ENCODE results near the gene BMP10.

DNA sequence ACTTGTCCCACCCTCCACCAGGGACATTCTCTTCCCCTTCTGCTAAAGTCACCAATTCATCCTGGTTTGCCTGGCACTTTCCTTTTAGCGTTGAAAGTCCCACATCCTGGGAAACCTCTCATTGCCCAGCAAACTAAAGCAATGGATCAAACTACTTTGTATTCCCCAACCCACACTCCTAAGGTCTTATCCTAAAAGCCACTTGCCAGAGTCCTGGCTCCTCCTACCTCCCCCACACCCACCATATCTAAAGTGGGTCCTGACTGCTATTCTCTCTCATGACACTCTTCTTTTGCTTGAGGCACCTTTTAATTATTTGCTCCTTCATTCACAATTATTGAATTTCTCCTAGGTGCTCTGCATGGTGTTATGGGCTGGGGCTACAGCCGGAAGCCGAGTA lies 40.9 kb upstream of the BMP10 start:
- no peak for TF ChIP-seq POLR2A (IDR thresholded peaks at IDR 0.05; ENCODE audit: borderline replicate concordance, extremely low read depth, insufficient read depth, insufficient read length)
- TF ChIP-seq POLR2AphosphoS5 (IDR thresholded peaks at IDR 0.05; ENCODE audit: low read depth, low read length), result no peak
- TF ChIP-seq, protein P1, sequence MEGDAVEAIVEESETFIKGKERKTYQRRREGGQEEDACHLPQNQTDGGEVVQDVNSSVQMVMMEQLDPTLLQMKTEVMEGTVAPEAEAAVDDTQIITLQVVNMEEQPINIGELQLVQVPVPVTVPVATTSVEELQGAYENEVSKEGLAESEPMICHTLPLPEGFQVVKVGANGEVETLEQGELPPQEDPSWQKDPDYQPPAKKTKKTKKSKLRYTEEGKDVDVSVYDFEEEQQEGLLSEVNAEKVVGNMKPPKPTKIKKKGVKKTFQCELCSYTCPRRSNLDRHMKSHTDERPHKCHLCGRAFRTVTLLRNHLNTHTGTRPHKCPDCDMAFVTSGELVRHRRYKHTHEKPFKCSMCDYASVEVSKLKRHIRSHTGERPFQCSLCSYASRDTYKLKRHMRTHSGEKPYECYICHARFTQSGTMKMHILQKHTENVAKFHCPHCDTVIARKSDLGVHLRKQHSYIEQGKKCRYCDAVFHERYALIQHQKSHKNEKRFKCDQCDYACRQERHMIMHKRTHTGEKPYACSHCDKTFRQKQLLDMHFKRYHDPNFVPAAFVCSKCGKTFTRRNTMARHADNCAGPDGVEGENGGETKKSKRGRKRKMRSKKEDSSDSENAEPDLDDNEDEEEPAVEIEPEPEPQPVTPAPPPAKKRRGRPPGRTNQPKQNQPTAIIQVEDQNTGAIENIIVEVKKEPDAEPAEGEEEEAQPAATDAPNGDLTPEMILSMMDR (IDR thresholded peaks at IDR 0.05 in 2 of 3, conservative IDR thresholded peaks at IDR 0.05 in 1 of 3; ENCODE audit: borderline replicate concordance in 1 of 3, insufficient read depth in 1 of 3, low read depth in 2 of 3, low read length in 2 of 3), result no peak
- no peak for TF ChIP-seq EZH2 (IDR thresholded peaks at IDR 0.05)
- TF ChIP-seq SRF (IDR thresholded peaks at IDR 0.05; ENCODE audit: low read depth), result no peak
- TF ChIP-seq EZH2phosphoT487 (IDR thresholded peaks at IDR 0.05; ENCODE audit: borderline replicate concordance), result no peak
- TF ChIP-seq SIN3A (IDR thresholded peaks at IDR 0.05; ENCODE audit: low read depth), result no peak
- TF ChIP-seq JUND (IDR thresholded peaks at IDR 0.05), result no peak
- no peak for TF ChIP-seq CBX3 (IDR thresholded peaks at IDR 0.05; ENCODE audit: low read depth)
- no peak for TF ChIP-seq SP1 (IDR thresholded peaks at IDR 0.05; ENCODE audit: low read depth)
- TF ChIP-seq ELF1 (IDR thresholded peaks at IDR 0.05; ENCODE audit: borderline replicate concordance, low read depth), result no peak
- TF ChIP-seq, protein P2, sequence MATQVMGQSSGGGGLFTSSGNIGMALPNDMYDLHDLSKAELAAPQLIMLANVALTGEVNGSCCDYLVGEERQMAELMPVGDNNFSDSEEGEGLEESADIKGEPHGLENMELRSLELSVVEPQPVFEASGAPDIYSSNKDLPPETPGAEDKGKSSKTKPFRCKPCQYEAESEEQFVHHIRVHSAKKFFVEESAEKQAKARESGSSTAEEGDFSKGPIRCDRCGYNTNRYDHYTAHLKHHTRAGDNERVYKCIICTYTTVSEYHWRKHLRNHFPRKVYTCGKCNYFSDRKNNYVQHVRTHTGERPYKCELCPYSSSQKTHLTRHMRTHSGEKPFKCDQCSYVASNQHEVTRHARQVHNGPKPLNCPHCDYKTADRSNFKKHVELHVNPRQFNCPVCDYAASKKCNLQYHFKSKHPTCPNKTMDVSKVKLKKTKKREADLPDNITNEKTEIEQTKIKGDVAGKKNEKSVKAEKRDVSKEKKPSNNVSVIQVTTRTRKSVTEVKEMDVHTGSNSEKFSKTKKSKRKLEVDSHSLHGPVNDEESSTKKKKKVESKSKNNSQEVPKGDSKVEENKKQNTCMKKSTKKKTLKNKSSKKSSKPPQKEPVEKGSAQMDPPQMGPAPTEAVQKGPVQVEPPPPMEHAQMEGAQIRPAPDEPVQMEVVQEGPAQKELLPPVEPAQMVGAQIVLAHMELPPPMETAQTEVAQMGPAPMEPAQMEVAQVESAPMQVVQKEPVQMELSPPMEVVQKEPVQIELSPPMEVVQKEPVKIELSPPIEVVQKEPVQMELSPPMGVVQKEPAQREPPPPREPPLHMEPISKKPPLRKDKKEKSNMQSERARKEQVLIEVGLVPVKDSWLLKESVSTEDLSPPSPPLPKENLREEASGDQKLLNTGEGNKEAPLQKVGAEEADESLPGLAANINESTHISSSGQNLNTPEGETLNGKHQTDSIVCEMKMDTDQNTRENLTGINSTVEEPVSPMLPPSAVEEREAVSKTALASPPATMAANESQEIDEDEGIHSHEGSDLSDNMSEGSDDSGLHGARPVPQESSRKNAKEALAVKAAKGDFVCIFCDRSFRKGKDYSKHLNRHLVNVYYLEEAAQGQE (IDR thresholded peaks at IDR 0.05; ENCODE audit: low read depth), result no peak
- TF ChIP-seq, protein P3, sequence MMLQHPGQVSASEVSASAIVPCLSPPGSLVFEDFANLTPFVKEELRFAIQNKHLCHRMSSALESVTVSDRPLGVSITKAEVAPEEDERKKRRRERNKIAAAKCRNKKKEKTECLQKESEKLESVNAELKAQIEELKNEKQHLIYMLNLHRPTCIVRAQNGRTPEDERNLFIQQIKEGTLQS (IDR thresholded peaks at IDR 0.05), result no peak
